ENCODE results near the gene MGAT5B. TPM values are rescaled to one million over a fixed set of nuclear protein-coding genes. Genes with fewer than 3 reads are reported as not detected.

Gene MGAT5B
- total and polyA plus RNA-seq, 8 donors = 0.10 to 1.7 (median 0.32) TPM; not detected in 4

DNA sequence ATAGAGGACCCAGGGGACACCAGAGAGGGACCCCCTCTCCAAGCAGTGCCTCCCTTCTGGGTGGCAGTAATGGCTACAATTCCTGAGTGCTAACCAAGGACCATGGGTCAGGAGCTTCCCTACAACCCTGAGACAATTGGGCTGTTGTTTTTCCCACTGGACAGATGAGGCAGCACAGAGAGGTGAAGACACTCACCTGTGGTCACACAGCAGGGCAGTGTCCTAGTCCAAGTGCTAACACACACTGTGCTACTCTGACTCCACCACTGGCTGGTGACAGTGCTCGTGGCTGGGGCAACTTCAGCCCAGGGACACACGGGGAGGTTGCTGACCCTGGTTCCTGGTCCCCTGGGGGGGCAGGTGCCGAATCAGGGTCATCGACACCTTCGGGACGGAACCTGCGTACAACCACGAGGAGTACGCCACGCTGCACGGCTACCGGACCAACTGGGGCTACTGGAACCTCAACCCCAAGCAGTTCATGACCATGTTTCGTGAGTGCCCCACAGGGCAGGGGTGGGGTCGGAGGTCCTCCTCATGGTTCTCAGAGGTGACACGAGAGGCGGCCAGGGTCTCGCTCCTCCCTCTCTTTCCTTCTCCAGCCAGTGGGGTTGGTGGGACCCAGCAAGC, 58.1 kb downstream of the MGAT5B start:
- Histone ChIP-seq H3K36me3 (no peaks in the 10 kb centered on the region), H3K4me1 (no peaks in the 10 kb centered on the region), H3K4me3 (no peak overlapping the region), H3K27me3 (peaks cover 0 to 45% (median 15%) of the 10 kb centered on the region in 3 donors), H3K9me3 (no peaks in the 10 kb centered on the region), H3K27ac (no peak overlapping the region)
- 83 to 89% (median 86%) methylated on average over 14 to 17 of the region's 17 CpGs for WGBS, 5 donors
- no peak for DNase-seq
- TF ChIP-seq POLR2AphosphoS5 (IDR thresholded peaks at IDR 0.05) = no peak
- TF ChIP-seq POLR2A (IDR thresholded peaks at IDR 0.05) = no peak
- TF ChIP-seq EP300 (IDR thresholded peaks at IDR 0.05) = no peak
- TF ChIP-seq CTCF (IDR thresholded peaks at IDR 0.05) = no peak
- intact Hi-C loops (cut with DNase I; ENCODE audit: low total_unique reads) = no loop called here

GRCh38 chr17:76927577-76927976, 59.4 kb downstream of the MGAT5B start:
- no peak overlapping the region for H3K4me3 ChIP-seq
- TF ChIP-seq EP300 (IDR thresholded peaks at IDR 0.05) (no peak), CTCF (IDR thresholded peaks at IDR 0.05) (no peak), POLR2AphosphoS5 (IDR thresholded peaks at IDR 0.05) (no peak), POLR2A (IDR thresholded peaks at IDR 0.05) (no peak)
- no peak for DNase-seq
- WGBS, 5 donors = 75 to 82% (median 79%) methylated on average over 12 of the region's 12 CpGs
- H3K4me1 ChIP-seq = no peaks in the 10 kb centered on the region
- no peaks in the 10 kb centered on the region for H3K9me3 ChIP-seq
- peaks cover 0 to 39% (median 15%) of the 10 kb centered on the region in 3 donors for H3K27me3 ChIP-seq
- no peak overlapping the region for H3K27ac ChIP-seq
- intact Hi-C loops (cut with DNase I; ENCODE audit: low total_unique reads) = no loop called here
- H3K36me3 ChIP-seq = no peaks in the 10 kb centered on the region

DNA sequence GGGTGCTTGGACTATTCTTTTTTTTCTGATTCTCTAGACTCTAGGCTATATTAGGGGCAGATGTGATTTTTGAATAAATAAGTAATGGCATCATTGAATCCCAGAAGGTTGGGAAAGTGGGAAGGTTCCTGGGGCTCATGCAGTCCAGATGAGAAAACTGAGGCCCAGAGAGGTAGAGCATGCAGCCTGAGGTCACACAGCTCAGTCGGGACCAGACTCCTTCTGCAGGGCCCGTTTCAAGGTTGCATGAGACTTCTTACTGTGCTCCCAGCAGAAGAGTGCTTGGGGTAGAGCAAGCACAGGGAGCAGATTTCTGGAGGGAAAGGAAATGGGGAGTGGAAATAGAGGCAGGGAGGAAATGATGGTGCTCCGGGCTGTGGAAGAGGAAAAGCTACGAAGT, 59.8 kb downstream of the MGAT5B start:
- no peak for TF ChIP-seq POLR2A (IDR thresholded peaks at IDR 0.05)
- no peak for TF ChIP-seq POLR2AphosphoS5 (IDR thresholded peaks at IDR 0.05)
- no peak for TF ChIP-seq EP300 (IDR thresholded peaks at IDR 0.05)
- no peak for TF ChIP-seq CTCF (IDR thresholded peaks at IDR 0.05)
- WGBS, 5 donors = 76 to 83% (median 78%) methylated on average over 4 of the region's 4 CpGs
- intact Hi-C loops (cut with DNase I; ENCODE audit: low total_unique reads) = no loop called here
- H3K27me3 ChIP-seq = peaks cover 0 to 39% (median 13%) of the 10 kb centered on the region in 3 donors
- no peaks in the 10 kb centered on the region for H3K9me3 ChIP-seq
- no peak overlapping the region for H3K27ac ChIP-seq
- no peak overlapping the region for H3K4me3 ChIP-seq
- H3K4me1 ChIP-seq = no peaks in the 10 kb centered on the region
- H3K36me3 ChIP-seq = no peaks in the 10 kb centered on the region
- DNase-seq = no peak

DNA sequence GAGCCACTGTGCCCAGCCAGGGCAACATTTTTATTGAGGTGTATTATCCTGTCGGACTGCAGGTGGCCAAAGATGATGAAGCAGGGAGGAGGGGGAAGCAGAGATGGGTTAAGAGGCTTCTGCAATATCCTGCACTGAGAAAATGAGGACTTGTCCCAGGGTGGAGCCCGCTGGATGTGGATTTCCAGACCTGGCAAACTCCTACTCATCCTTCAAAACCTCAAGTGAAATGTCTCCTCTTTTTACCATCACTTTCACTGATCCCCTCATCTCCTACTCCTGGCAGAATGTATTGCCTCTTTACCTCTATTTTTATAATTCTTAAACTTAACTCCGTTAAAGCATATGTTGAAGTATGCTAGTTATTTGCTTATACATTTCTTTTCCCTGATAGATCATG, 60.9 kb downstream of the MGAT5B start:
- 79 to 95% (median 81%) methylated on average over 3 of the region's 3 CpGs for WGBS, 5 donors
- DNase-seq = no peak
- Histone ChIP-seq H3K27me3 (peaks cover 0 to 32% (median 4%) of the 10 kb centered on the region in 3 donors), H3K4me1 (no peaks in the 10 kb centered on the region), H3K27ac (no peak overlapping the region), H3K4me3 (no peak overlapping the region), H3K36me3 (no peaks in the 10 kb centered on the region), H3K9me3 (no peaks in the 10 kb centered on the region)
- intact Hi-C loops (cut with DNase I; ENCODE audit: low total_unique reads) = no loop called here
- TF ChIP-seq POLR2AphosphoS5 (IDR thresholded peaks at IDR 0.05) = no peak
- TF ChIP-seq CTCF (IDR thresholded peaks at IDR 0.05) = no peak
- TF ChIP-seq EP300 (IDR thresholded peaks at IDR 0.05) = no peak
- no peak for TF ChIP-seq POLR2A (IDR thresholded peaks at IDR 0.05)

All from stomach (tissue), 9 donors.